ENCODE results near the gene NTSR2. TPM values are rescaled to one million over a fixed set of nuclear protein-coding genes. Genes with fewer than 3 reads are reported as not detected.

Gene NTSR2
- total and polyA plus RNA-seq, 2 donors (not counting 3 experiments of a cell fraction or from before 2014, with no cell fraction given): not detected

- H3K4me1 ChIP-seq (ENCODE audit: control insufficient read depth, extremely low read depth, insufficient read depth, low read length): peaks cover 4% of the 10 kb centered on the region
- CTCF ChIA-PET: interaction anchor here (1.8 kb wide), 1 partner anchor 101 kb away, joined by 3 read pairs; no protein-coding TSS in a partner anchor
- no peak overlapping the region for H2AFZ ChIP-seq (ENCODE audit: low read depth, low read length)
- FAIRE-seq (no peak), DNase-seq (ENCODE audit: low read depth, low spot score) (no peak)
- no peak overlapping the region for H3K4me2 ChIP-seq (ENCODE audit: insufficient read depth, low read length)
- no peak overlapping the region for H3K9ac ChIP-seq (replicated peaks; ENCODE audit: extremely low read depth, insufficient read depth, low read length)
- no peaks in the 10 kb centered on the region for H3K9me1 ChIP-seq (replicated peaks; ENCODE audit: control insufficient read depth, extremely low read depth, insufficient read depth, low read length)
- intact Hi-C loops (cut with micrococcal nuclease) (no loop called here), dilution Hi-C loops (cut with MboI; ENCODE audit: extremely low pct_ligation_motif_present, low sequenced_read_pairs) (no loop called here)
- H3K27ac ChIP-seq (ENCODE audit: insufficient read depth, low read depth, low read length): no peak overlapping the region
- peaks cover 0 to 9% of the 10 kb centered on the region in 2 experiments for H3K27me3 ChIP-seq (ENCODE audit: control insufficient read depth in 2 of 2, insufficient read depth in 2 of 2, low read length in 2 of 2)
- TF ChIP-seq POLR2AphosphoS5 (IDR thresholded peaks at IDR 0.05; ENCODE audit: insufficient read depth, low read depth, low read length) (no peak), FOS (IDR thresholded peaks at IDR 0.05; ENCODE audit: borderline replicate concordance, insufficient read depth, low read length) (no peak), GATA2 (IDR thresholded peaks at IDR 0.05; ENCODE audit: insufficient read depth, insufficient read length, low read depth, low read length) (no peak), JUN (IDR thresholded peaks at IDR 0.05; ENCODE audit: borderline replicate concordance, insufficient read depth, insufficient read length, low read depth) (no peak), MYC (IDR thresholded peaks at IDR 0.05; ENCODE audit: low read depth, low read length) (no peak), EZH2 (IDR thresholded peaks at IDR 0.05; ENCODE audit: borderline replicate concordance, low read depth, low read length, severe bottlenecking) (no peak), POLR2A (IDR thresholded peaks at IDR 0.05; ENCODE audit: low read depth, low read length) (no peak), CTCF (IDR thresholded peaks at IDR 0.05; ENCODE audit: extremely low read depth in 1 of 2, insufficient read depth in 1 of 2, low read depth in 1 of 2, low read length in 2 of 2) (no peak)
- TF ChIP-seq, protein P1, sequence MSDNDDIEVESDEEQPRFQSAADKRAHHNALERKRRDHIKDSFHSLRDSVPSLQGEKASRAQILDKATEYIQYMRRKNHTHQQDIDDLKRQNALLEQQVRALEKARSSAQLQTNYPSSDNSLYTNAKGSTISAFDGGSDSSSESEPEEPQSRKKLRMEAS (IDR thresholded peaks at IDR 0.05; ENCODE audit: insufficient read depth, insufficient read length): no peak
- BruUV-seq (replicated peaks): no TSS peak
- H3K36me3 ChIP-seq (ENCODE audit: control insufficient read depth in 2 of 2, extremely low read depth in 1 of 2, insufficient read depth in 2 of 2, low read length in 2 of 2): no peaks in the 10 kb centered on the region
- no peaks in the 10 kb centered on the region for H3K79me2 ChIP-seq (ENCODE audit: control insufficient read depth, insufficient read depth, low read length)
- no peak overlapping the region for H3K4me3 ChIP-seq (replicated peaks in 1 of 3; ENCODE audit: insufficient read depth in 1 of 3, low read depth in 1 of 3, low read length in 3 of 3)
- POLR2A ChIA-PET: no interaction called here
- H3K9me3 ChIP-seq (replicated peaks; ENCODE audit: control insufficient read depth, insufficient read depth, low read length): no peaks in the 10 kb centered on the region
- no peaks in the 10 kb centered on the region for H4K20me1 ChIP-seq (replicated peaks; ENCODE audit: control insufficient read depth, extremely low read depth, insufficient read depth, low read length)
These were observed 8.4 kb upstream of the NTSR2 start for GRCh38 chr2:11678306-11678960.
